Fibroblast of skin of left quadriceps (primary cell): ENCODE data around the gene SP2.

Source experiments
- DNase-seq, 2 experiments: peaks; one replicate each; pipeline ENCODE4 v3.0.0-alpha.2; 2013; ENCODE audit warnings: low read depth in 2 of 2

The SP2 gene

DNA sequence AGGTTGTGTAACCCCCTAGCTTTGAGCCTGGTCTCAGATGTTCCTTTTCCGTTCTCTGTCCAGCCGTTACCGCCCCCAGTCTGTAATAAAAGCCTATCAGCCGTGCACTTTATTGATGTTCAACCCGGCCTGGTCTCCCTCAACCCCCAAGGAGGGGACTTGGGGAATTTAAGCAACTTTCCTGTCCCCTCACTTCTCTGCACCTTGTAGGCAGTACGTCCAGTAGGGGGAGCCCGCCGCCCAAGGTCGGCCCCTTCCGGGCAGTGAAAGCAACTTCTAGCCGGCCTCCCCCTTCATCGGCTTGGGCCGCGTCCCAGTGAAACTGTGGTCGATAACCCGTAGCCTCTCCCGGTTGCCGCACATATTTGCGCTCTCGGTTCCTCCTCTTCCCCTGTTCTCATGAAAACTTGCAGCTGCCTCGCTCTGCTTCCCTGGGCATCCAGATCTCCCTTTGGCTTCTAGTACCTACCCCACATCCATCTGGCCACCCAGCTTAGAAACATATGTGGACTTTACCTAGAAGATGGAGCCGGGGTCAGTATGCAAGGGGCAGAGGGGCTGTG, 53.2 kb downstream of the SP2 start:
- peak; percentile 53 to 54 for DNase-seq

DNA sequence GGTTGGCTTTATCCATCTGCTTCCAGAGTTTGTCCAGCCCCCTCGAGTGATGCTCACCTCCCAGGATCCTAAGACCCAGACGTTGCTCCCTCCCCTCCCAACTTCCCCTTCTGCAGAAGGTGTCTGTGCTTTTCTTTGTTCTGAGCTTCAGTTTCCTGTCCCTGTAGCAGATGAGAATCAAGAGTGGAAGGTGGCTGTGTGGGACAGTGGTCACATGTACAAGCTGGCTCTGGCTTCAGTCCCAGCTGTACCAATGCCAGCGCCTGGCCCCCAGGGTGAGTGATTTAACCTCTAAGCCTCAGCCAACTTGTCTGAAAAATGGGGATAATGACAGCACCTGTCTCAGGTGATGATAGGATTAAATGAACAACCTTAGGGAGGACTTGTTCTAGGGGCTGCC, 53.9 kb downstream of the SP2 start:
- no peak for DNase-seq

DNA sequence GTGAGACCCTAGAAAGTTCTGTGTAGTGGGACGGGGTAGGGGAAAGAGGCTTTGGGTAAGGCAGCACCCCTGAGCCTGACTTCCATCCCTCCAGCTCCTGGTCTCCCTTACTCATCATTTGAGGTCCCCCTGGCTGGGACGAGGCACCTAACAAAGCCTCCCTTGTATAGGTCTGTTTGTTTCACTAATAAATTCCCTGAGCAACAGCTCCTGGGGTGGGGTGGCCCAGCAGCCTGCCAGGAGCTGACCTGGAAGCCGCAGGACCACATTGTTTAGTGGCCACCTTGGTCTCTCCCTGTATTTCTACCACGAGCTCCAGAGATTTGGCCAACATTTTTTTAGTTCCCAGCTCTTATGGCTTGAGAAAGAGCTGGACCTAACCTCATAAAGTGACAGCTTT, 54.4 kb downstream of the SP2 start:
- DNase-seq: no peak

DNA sequence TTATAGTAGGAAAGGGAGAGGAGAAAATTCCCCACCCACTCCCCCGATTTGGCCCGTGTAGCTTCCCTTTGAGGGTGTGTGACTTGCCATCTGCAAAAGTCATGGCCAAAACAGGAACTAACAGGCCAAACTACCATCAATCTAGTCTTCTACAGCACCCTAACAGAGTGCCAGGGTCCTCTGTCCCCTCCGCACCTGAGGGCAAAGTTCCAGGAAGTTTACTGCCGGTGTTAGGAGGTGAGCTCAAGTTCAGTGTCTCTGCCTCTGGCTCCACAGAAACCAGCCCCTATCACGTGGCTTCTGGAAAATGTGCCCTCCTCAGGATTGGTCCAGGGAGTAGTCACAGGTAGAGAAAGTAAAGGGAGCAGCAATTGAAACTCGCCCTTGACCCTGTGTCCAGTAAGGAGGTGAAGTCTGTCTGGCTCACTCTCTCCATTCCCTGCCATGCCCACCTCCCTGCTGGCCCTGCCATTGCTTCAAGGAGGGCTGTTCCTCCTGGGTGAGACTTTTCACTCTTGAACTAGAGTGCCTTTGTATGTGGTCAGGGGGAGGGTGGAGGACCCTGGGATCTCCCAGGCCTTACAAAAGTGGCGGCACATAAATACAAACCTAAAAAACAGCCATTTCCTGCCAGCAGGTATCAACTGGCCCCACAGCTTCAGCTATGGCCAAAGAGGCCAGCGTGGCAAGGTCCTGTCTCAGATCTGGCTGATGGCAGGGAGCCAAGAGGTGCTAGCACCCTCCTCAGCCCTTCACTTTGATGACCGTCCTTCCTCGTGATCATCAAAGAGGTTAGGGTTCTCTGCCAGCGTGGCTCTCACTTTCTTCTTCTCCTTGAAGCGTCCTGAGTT, 56.4 kb downstream of the SP2 start:
- no peak for DNase-seq

DNA sequence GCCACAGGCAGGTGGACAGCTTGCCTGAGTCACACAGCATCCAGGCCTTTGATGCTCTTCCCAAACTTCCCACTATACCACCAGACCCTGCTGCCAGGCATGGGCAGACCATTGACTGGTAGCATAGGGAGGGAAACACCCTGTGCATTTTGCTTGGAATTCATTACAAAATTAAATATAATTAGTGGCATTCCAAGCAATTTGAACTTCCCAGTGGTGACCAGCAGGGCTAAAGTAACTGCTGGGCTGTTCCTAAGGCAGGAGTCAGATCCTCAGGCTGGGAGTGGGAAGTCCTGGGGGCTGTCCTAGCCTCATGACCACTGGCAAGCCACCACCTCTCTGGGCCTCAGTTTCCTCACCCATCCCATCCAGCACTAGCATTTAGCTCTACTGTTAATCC, 57.9 kb downstream of the SP2 start:
- no peak for DNase-seq

DNA sequence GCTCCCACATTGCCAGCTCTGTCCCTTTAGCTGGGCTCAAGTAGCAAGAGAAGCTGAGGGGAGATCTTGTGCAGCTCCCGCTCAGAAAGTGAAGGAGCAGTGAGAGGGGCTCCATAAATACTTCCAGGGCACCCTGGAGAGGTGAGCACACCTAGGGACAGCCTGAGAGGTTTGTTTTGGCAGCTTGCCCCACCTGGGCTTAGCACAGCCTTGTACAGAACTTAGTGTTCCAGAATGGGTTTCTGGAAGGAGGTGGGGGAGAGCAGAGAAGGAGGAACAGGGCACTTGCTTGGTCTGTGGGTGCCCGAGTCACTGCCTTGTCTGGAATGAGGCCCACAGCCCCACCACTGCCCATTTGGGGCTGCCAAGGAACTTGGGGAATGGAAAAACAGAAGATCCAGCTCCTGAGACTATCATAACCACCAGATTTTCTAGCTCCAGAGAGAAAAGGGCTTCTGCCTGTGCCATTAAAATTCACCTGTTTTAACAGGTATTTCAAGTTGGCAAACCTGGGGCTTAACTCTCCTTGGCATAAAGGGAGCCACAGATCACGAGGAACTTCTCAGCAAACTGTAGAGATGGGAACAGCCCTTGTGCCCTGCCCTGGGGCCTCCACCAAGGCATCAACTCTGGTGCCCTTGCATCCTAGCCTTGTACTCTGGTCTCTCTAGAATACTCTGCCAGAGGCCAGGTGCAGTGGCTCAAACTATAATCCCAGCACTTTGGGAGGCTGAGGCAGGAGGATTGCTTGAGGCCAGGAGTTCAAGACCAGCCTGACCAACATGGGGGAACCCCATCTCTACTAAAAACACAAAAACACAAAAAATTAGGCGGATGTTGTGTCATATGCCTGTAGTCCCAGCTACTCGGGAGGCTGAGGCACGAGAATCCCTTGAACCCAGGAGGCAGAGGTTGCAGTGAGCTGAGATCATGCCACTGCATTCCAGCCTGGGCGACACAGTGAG, 59.7 kb downstream of the SP2 start:
- no peak for DNase-seq

DNA sequence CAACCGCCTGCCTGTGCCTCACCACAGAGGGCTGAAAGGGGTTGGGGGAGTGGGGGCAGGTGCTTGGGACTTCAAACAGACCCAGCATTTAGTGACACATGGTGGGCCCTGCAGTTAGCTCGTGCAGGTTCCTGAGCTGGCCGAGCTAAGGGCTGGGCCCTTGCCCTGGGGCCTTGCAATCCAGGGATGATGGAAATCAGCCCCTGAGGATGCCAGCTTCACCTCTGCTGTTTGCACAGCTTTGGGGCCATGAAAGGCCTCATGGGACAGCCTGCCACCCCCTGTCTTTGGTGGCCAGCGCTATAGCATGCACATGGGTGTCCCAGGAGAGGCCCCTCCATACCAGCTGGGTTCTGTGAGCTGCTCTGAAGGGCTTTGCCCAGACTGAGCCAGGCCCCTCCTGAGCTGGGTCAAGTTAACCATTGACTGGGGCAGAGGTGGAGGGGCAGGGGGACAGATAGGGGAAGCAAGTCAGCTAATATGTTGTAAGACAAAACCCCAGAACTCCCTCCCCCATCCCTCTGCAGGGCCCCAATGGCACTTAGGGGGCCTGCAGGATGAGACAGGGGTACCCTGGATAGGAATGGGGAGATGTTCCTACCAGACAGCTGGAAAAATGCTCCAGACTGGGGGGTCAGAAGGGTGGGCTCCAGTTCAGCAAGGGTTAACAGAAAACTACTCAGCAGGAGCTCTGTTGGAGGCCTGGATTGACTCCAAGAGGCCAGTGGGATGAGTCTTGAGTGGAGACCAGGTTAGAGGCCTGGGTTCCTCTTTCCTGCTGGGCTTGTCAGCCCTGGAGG, 61.0 kb downstream of the SP2 start:
- DNase-seq: no peak

DNA sequence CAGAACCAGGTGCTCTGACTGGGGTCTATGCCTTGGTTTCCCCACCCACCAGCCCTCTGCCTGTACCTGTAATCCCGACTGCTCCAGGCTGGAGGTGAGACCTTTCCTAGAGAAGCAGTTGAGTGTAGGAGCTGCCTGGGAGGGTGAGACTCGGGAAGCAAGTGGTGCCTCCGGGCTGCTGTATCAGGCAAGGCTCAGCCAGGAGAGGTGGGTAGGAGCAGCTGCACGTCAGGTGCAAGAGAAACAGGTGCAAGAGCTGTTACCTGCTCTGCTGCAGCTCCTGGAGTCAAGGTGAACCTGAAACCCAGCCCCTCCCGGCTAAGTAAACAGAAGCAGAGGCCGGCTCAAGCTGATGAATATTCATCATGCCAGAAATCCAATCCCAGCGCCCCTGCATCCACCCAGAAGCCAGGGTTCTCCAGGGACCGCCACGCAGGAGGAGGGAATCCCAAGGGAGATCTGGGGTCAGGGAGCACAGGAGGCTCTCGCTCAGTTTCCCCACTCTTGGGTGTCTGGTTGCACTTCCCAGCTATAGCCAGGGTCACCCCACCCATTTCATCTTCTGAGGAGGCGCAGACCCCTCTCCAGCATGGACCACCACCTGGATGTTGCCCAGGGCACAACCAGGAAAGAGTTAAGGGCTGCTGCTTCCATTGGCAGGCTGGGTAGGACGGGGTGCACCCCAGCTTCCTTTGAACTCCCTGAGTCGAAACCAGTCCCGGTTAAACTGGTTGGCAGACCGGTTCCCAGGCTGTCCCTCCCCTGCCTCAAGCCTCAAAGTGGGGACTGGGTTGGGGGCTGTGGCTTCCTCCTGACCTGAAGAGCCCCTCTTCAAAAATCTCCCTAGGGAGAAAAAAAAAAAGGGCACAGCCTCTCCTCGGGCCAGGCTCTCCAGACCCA, 61.8 kb downstream of the SP2 start, which contains the start of gene PRR15L:
PRR15L (minus strand) TSS at position 293 of the 900 bp plus-strand sequence. CDS start 4,649 bp downstream, outside the sequence.
- no peak for DNase-seq

DNA sequence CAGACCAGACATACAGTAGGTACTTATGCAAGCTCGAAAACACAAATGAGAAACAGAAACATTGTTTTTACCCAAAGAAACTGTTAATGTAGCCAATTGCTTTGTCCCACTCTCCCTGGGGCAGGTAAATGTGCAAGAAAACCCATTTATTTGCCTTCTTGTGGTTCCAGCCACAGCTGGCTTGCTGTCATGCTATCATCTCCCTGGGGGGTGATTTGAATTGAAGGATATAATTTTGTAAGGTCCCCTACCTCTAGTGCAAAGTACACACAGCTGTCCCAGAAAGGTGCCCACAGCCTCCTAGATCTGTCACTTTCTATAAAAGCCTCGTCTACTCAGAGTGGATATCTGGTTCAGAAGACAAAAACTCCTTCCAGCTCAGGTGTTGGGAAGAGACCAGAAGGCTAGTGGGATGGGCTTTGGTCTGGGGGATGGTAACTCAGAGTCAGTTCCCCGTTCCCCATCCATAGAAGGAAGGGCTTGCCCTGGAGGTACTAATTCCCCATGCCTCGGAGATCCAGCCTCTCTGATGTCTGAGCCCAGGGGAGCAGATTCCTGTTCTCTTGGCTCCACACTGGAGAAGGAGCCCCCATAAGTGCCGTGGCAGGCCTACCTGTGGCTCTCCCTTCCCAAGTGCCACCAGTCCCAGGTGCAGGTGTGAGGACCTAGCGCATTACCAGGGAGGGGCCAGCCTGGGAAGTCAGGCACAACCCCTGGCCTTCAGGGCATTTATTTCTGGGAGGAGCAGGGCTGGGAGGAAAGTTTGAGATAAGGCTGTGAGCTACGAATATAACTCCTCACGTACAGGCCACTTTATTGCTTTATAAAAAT, 64.0 kb downstream of the SP2 start:
- no peak for DNase-seq

DNA sequence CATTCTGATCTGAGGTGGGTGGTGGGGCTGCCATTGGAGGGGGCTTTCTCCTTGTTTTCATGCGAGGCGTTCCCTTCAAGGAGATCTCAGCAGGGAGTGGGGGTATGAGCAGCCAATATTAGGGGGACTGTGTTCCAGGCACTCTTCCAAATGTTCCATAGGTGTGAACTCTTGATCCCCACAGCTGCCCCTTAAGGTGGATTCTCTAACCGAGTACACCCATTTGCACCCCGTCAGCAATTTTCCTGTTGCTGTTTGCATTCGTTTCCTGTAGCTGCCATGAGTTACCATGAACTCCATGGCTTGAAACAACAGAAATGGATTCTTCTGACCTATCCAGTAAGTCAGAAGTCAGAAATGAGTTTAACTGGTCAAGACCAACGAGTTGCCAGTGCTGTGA, 65.4 kb downstream of the SP2 start:
- no peak for DNase-seq

DNA sequence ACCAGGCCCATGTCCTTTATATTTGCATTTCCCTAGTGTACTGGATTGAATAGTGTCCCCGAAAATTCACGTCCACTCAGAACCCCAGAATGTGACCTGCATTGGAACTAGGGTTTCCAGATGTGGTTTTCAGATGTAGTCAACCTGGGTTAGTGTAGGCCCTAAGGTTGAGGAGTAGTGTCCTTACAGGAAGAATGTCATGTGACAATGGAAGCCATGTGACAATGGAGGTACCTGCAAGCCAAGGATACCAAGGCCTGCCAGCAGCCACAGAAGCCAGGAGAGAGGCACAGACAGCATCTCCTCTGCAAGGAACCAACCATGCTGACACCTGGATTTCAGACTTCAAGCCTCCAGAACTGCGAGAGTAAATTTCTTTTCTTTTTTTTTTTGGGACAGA, 66.9 kb downstream of the SP2 start:
- DNase-seq: no peak

DNA sequence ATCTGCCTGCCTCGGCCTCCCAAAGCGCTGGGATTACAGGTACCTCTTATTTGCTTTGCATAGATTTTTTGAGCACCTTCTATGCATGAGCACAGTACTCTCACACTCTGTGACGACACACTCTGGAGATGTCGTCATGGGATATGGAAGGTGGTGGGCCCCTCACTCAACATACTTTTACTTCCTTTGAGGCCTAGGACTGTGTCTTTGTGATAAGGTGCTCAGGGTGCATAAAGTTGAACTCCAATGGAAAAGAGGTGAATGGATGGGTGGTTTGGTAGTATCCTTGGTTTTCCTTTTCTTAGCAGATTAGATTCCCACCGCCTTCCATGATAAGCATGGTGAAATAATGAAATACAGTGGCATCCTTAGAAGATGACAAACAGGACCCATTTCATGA, 68.8 kb downstream of the SP2 start:
- DNase-seq: no peak

DNA sequence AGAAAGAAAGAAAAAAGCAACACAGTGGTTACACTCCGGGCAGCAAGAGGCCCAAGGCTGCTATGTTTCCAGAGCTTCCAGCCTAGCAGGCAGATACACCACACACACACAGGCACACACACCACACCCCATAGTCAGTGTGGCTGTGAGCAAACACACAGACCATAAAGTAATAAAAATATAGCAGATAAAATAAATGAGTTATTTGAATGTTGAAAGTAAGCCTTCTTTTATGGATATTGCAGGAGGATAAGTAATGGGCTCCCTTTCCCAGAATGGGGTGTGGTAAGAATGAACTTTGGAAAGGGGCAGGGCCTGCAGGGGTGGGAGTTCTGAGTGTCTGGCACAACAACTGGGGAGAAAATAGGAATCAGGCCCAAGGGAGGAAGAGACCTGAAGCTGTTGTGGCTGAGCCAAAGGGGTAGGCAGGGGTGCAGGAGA, 70.1 kb downstream of the SP2 start:
- no peak for DNase-seq

DNA sequence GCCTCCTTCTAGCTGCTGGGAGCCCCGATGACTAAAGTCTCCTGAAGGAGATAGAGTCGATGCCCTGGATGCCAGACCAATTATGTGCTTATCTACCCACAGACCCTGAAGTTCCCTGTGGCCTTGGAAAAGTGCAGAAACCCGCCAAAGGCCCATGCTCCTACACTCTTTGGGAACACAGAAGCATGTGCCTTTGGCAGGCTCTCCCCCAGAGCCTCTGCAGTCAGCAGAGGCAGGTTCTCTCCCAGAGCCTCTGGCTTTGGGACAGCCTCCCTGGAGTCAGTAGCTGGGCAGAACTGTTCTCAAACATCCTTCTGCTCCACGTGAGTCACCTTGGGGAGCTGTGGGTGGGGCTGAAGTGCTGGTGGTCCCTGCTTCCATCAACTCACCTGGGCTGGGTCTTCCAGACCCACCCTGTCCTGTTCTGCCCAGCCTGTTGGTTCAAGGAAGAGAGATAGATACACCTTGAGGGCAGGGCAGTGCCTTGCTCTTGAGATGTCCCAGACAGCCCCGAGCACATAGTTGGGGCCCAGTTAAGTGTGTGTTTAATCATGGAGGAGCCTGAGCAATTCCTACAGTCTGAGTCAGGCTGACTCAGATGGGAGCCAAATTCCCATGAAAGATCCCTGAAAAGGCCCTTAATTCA, 71.7 kb downstream of the SP2 start:
- peak; percentile 60 to 66 for DNase-seq

DNA sequence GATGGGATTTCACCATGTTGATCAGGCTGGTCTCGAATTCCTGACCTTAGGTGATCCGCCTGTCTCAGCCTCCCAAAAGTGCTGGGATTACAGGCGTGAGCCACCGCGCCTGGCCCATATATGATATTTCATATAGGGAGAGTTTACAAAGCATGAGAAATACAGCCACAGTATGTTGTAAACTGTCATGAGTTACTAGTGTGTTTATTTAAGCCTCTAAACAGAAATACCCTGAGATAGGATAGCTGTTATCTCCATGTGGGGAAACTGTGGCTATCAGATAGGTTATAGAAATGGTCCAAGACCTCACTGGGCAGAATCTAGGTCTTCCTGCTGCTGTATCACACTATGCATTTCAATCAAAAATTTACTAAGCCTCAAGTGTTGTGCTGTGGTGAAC, 72.8 kb downstream of the SP2 start:
- no peak for DNase-seq

DNA sequence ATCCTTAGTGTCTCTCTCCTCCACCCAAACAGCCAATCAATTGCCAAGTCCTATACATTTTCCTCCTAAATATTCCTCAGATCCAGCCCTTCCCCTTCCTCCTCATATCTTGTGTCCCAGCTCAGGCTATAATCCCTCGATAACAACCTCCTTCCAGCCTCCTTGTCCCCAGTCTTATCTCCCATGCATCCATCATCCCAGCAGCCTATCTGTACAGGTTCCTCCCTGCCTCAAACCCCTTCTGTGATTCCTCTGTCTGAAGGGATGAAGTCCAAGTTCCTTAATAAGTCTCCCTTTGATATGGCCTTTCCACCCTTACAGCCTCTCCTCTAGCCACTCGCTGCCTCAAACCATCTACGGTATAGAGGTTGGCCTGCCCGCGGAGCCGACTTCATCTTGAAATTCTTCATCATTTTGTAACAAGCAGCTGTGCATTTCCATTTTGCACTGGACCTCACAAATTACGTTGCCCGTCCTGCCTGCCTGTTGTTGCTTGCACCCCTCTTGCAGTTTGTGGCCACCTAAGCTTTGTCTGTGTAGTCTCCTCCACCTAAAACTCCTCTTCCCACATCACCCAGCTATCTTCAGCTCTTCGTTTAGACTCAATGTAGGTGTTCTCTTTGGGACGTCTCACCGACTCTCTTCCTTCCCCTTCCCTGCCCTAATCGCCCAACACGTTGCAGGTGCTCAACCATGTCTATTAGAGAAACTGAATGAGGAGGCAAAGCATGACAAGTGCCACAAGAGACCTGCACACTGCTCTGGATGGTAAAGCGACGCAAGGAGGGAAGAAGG, 74.1 kb downstream of the SP2 start:
- no peak for DNase-seq

DNA sequence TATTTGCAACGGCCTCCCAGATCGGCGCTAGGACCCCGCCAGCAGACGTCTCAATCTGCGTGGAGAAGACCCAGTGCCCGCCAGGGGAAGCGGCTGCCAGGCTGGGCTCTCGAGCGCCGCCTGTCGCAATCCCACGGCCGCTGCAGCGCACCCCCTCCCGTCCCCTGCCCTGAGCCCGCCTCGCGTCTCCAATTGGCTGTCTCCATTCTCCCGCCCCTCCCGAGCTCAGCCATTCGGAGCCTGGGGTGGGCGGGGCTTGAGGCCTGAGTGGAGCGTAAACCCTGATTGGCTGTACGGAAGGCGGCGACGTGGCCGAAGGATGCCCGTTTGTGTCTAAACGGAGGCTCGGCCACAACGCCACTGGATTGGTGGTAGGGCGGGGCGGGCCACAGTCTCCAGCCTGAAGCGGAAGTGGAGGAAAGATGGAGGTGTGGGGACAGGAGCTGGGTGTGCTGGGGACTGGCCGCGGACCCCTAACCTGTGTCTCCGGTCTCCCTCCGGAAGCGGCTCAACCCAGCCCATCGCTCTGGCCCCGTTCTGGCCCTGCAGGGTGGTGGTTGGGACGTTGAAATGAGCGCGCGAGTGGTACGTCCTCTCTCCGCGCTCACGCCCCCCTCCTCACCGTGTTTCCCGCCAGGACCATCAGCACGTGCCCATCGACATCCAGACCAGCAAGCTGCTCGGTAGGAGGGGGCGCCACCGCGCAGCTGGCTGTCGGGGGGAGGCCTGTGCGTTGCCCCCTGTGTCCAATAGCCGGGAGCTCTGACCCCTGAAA, 74.9 kb downstream of the SP2 start, which contains the start of gene CDK5RAP3:
CDK5RAP3 (plus strand) TSS at position 389 of the 775 bp plus-strand sequence; CDS start at position 423, 34 bp downstream.
- peak; percentile 98 to 99 for DNase-seq
